K562 (cell line): ENCODE measurements around the gene GYG1.

Source experiments
- CBX3 ChIP-seq, 2 experiments: IDR thresholded peaks; 1 replicate in 1 of 2; 2 replicates in 1 of 2; pipeline ENCODE4 v1.6.1; 2012; ENCODE audit warnings: inconsistent platforms in 2 of 2, low read length in 2 of 2, borderline replicate concordance in 1 of 2, control low read depth in 1 of 2
- CBX8 ChIP-seq: fragments of 200-600 bp; sonication (generic); IDR thresholded peaks from 2 replicates; pipeline ENCODE4 v1.6.1; 2012; ENCODE audit warnings: borderline replicate concordance, mixed run types, low read depth, mild to moderate bottlenecking, moderate library complexity, mixed read lengths, low read length, control low read depth, inconsistent platforms; ENCODE audit not compliant: poor library complexity, severe bottlenecking; ENCODE audit errors: extremely low read depth
- RAD21 ChIP-seq, 2 experiments: fragments of 250-450 bp in 1 of 2; fragments of 450-650 bp in 1 of 2; sonication (Bioruptor Pico) in 1 of 2; formaldehyde crosslinking in 1 of 2; IDR thresholded peaks in 1 of 2; conservative IDR thresholded peaks in 1 of 2; 2 replicates each; pipeline versions ENCODE4 v1.4.0 to v1.8.0; 2020 to 2022; ENCODE audit warnings: mild to moderate bottlenecking in 2 of 2, moderate library complexity in 1 of 2
- YBX1 ChIP-seq: fragments of 450-650 bp; IDR thresholded peaks from 2 replicates; pipeline ENCODE4 v1.7.1; 2016; ENCODE audit warnings: mild to moderate bottlenecking
- ZNF589 ChIP-seq: fragments of 200-800 bp; sonication (Bioruptor generic); IDR thresholded peaks from 2 replicates; pipeline ENCODE4 v1.6.1; 2016; ENCODE audit warnings: low read depth, missing genetic modification characterization, missing compliant biosample characterization
- TF ChIP-seq, protein P1 (sequence below): fragments of 250-450 bp; sonication (Bioruptor Pico); IDR thresholded peaks from 2 replicates; pipeline ENCODE4 v1.4.0; 2020; ENCODE audit warnings: mild to moderate bottlenecking, moderate library complexity
- TF ChIP-seq, protein P2 (sequence below): fragments of 250-450 bp; sonication (Bioruptor Pico); IDR thresholded peaks from 2 replicates; pipeline ENCODE4 v1.5.1; 2021; ENCODE audit warnings: mild to moderate bottlenecking
- TF ChIP-seq, protein P3 (sequence below): fragments of 250-450 bp; sonication (Bioruptor Pico); IDR thresholded peaks from 2 replicates; pipeline ENCODE4 v1.5.0; 2020; ENCODE audit warnings: mild to moderate bottlenecking, borderline replicate concordance

DNA sequence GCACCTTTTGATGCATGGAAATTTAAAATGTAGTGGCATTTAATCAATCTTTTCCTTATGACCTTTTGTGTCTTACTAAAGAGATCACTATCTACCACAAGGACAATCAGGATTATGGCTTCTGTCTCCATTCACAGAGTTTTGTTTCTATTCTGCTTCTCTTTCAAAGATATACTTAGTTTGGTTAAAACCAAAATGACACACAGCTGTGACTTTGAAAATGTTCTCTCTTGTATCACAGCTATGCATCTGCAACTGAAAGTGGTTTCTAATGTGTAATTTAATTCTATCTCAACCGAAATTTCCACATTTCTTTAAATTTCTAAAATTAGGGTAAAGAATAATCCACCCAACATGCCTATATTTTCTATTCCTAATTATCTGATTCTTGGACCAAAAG lies 67.3 kb downstream of the GYG1 start:
- TF ChIP-seq CBX8 (no peak), CBX3 (IDR thresholded peaks at IDR 0.05; ENCODE audit: borderline replicate concordance in 1 of 2, low read length in 2 of 2) (no peak), YBX1 (no peak), ZNF589 (no peak), RAD21 (CRISPR knock-in tag; conservative IDR thresholded peaks at IDR 0.05 in 1 of 2, IDR thresholded peaks at IDR 0.05 in 1 of 2) (no peak)
- TF ChIP-seq, protein P1, sequence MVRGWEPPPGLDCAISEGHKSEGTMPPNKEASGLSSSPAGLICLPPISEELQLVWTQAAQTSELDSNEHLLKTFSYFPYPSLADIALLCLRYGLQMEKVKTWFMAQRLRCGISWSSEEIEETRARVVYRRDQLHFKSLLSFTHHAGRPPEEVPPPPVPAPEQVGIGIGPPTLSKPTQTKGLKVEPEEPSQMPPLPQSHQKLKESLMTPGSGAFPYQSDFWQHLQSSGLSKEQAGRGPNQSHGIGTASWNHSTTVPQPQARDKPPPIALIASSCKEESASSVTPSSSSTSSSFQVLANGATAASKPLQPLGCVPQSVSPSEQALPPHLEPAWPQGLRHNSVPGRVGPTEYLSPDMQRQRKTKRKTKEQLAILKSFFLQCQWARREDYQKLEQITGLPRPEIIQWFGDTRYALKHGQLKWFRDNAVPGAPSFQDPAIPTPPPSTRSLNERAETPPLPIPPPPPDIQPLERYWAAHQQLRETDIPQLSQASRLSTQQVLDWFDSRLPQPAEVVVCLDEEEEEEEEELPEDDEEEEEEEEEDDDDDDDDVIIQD (CRISPR knock-in tag) = no peak
- TF ChIP-seq, protein P2, sequence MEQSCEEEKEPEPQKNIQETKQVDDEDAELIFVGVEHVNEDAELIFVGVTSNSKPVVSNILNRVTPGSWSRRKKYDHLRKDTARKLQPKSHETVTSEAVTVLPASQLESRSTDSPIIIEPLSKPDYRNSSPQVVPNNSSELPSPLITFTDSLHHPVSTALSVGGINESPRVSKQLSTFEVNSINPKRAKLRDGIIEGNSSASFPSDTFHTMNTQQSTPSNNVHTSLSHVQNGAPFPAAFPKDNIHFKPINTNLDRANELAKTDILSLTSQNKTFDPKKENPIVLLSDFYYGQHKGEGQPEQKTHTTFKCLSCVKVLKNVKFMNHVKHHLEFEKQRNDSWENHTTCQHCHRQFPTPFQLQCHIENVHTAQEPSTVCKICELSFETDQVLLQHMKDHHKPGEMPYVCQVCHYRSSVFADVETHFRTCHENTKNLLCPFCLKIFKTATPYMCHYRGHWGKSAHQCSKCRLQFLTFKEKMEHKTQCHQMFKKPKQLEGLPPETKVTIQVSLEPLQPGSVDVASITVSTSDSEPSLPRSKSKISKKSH (CRISPR knock-in tag) = no peak
- TF ChIP-seq, protein P3, sequence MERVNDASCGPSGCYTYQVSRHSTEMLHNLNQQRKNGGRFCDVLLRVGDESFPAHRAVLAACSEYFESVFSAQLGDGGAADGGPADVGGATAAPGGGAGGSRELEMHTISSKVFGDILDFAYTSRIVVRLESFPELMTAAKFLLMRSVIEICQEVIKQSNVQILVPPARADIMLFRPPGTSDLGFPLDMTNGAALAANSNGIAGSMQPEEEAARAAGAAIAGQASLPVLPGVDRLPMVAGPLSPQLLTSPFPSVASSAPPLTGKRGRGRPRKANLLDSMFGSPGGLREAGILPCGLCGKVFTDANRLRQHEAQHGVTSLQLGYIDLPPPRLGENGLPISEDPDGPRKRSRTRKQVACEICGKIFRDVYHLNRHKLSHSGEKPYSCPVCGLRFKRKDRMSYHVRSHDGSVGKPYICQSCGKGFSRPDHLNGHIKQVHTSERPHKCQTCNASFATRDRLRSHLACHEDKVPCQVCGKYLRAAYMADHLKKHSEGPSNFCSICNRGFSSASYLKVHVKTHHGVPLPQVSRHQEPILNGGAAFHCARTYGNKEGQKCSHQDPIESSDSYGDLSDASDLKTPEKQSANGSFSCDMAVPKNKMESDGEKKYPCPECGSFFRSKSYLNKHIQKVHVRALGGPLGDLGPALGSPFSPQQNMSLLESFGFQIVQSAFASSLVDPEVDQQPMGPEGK (CRISPR knock-in tag) = no peak
